Tibial nerve (tissue), 4 donors: ENCODE measurements around the gene BID. TPM values are rescaled to one million over a fixed set of nuclear protein-coding genes. Genes with fewer than 3 reads are reported as not detected.

Experiments used
- DNase-seq, 2 donors: peaks; one replicate each; pipeline ENCODE4 v3.0.0-alpha.2; 2019; ENCODE audit warnings: low spot score in 2 of 2
- H3K27ac ChIP-seq, 4 donors: fragments of 200-600 bp; sonication (generic) in 3 of 4; one replicate each; pipeline ENCODE4 v1.5.1; 2017 to 2019; ENCODE audit warnings: mild to moderate bottlenecking in 1 of 4
- H3K27me3 ChIP-seq, 2 donors: fragments of 200-600 bp; sonication (generic) in 1 of 2; one replicate each; pipeline versions ENCODE4 v1.5.1 to v1.6.0; 2017 to 2019
- H3K36me3 ChIP-seq, 3 donors: fragments of 200-600 bp; sonication (generic); one replicate each; pipeline ENCODE4 v1.5.1; 2018 to 2019
- H3K4me1 ChIP-seq, 4 donors: fragments of 200-600 bp; sonication (generic) in 3 of 4; one replicate each; pipeline ENCODE4 v1.5.1; 2017 to 2019
- H3K4me3 ChIP-seq, 4 donors: fragments of 200-600 bp; sonication (generic) in 3 of 4; one replicate each; pipeline ENCODE4 v1.5.1; 2017 to 2019; ENCODE audit warnings: mild to moderate bottlenecking in 1 of 4, moderate library complexity in 1 of 4
- H3K9me3 ChIP-seq, 4 donors: fragments of 200-600 bp; sonication (generic) in 3 of 4; one replicate each; pipeline ENCODE4 v1.5.1; 2017 to 2019
- EP300 ChIP-seq, 2 donors: sonication (generic); formaldehyde crosslinking; IDR thresholded peaks; one replicate each; pipeline ENCODE4 v1.6.1; 2017; ENCODE audit warnings: antibody characterized with exemption in 2 of 2, mild to moderate bottlenecking in 1 of 2
- POLR2A ChIP-seq, 2 donors: fragments of 450-650 bp; IDR thresholded peaks; one replicate each; pipeline ENCODE4 v1.6.1; 2017; ENCODE audit warnings: antibody characterized with exemption in 2 of 2, mild to moderate bottlenecking in 2 of 2, moderate library complexity in 2 of 2
- WGBS, 2 donors: methylation state at CpG; one replicate each; pipeline ENCODE4 v1.1.5; 2018; 5-methylcytosine and 5-hydroxymethylcytosine counted together
- total RNA-seq, 4 donors: library from RNA; depleted of rRNA; stranded (reverse); fragments of >200 nt; gene quantifications; one replicate each; pipeline ENCODE4 v1.1.0, GENCODE V29; 2016
- TF ChIP-seq, protein P1 (sequence below), 5 experiments: fragments of 200-600 bp in 3 of 5; fragments of 450-650 bp in 2 of 5; sonication (generic) in 3 of 5; IDR thresholded peaks; one replicate each; pipeline ENCODE4 v1.5.1; 2016 to 2019; ENCODE audit warnings: antibody characterized with exemption in 5 of 5, mild to moderate bottlenecking in 3 of 5, moderate library complexity in 2 of 5

BID gene
- total RNA-seq, 4 donors from 2014 or later = 6.3 to 47.1 (median 13.7) TPM

DNA sequence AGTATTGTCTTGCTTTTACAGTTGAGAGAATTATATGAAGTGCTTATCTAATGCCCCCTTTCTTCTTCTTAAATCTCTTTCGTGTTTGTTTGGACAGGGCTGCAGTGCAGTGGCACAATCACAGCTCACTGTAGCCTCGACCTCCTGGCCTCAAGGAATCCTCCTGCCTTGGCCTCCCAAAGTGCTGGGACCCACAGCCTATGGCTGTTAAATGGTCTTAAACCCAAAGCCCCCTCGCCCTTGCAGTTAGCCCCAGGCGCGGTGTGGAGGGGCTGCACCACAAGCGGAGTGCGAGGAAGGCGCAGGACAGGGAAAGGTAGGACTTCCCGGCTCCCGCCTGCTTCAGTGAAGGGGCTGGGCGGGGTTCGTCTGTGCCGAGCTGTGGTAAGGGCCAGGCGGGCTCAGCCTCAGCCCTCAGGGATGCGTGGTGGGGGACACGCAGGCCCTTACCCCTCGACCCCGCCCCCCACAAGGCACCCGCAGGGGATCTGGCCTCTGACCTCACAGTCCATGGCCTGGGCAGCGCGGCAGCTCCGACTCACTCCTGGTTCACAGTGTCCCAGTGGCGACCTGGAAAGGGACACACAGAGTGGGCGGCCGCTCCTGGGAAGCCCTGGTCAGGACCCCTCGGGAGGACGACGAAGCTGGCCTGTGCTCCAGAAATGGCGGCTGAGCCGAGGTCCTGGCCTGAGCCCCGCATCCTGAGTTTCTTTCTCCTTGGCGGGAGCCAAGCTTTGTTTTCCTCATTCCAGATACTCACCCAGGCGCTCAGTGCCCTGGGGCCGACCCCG, 24.5 kb downstream of the BID start:
- H3K27ac ChIP-seq = no peak overlapping the region
- no peaks in the 10 kb centered on the region for H3K36me3 ChIP-seq
- no peak for DNase-seq
- H3K4me1 ChIP-seq = no peaks in the 10 kb centered on the region
- TF ChIP-seq, protein P1, sequence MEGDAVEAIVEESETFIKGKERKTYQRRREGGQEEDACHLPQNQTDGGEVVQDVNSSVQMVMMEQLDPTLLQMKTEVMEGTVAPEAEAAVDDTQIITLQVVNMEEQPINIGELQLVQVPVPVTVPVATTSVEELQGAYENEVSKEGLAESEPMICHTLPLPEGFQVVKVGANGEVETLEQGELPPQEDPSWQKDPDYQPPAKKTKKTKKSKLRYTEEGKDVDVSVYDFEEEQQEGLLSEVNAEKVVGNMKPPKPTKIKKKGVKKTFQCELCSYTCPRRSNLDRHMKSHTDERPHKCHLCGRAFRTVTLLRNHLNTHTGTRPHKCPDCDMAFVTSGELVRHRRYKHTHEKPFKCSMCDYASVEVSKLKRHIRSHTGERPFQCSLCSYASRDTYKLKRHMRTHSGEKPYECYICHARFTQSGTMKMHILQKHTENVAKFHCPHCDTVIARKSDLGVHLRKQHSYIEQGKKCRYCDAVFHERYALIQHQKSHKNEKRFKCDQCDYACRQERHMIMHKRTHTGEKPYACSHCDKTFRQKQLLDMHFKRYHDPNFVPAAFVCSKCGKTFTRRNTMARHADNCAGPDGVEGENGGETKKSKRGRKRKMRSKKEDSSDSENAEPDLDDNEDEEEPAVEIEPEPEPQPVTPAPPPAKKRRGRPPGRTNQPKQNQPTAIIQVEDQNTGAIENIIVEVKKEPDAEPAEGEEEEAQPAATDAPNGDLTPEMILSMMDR (IDR thresholded peaks at IDR 0.05) = no peak
- no peak for TF ChIP-seq POLR2A (IDR thresholded peaks at IDR 0.05)
- no peaks in the 10 kb centered on the region for H3K9me3 ChIP-seq
- no peak overlapping the region for H3K4me3 ChIP-seq
- WGBS, 2 donors = 80 to 81% methylated on average over 29 to 32 of the region's 35 CpGs
- no peaks in the 10 kb centered on the region for H3K27me3 ChIP-seq

DNA sequence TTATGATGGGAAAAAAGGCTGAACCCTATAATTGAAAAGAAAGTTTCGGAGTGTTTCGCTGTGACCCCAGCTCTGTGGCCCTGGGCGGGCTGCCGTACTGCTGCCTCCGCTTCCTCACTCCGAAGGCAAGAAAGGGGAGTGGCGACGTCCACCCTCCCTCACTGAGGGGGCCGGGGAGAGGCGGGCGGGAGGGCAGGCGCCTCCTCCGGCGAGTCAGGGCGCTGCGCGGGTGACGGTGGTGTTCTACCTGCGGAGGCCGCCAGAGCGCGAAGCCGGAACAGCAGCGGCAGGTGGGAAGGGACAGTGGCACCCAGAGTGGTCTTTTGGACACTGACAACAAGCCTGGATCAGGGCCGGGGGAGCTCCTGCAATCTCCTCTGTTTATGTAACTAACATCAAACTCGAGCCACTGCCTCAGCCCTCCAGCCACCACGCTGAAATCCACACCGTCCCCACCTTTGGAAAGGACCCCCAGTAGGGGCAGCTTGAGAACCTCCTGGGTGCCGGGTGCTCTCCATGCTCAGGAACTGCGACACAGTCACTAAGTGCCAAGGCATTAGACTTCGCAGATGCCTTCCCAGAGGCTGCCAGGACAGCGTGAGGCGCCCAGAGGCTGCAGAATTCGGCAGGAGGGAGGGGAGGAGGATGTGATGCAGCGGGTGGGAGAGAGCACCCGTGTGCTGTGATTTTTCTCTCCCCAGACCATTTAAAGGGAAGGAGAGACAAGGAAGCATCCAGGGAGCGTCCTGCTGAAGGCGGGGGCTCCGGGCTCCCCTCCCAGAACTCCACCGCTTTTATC, 25.5 kb downstream of the BID start:
- H3K4me3 ChIP-seq = no peak overlapping the region
- TF ChIP-seq POLR2A (IDR thresholded peaks at IDR 0.05) (no peak), EP300 (IDR thresholded peaks at IDR 0.05) (no peak)
- TF ChIP-seq, protein P1 (IDR thresholded peaks at IDR 0.05) = no peak
- 76 to 79% methylated on average over 36 to 40 of the region's 40 CpGs for WGBS, 2 donors
- no peaks in the 10 kb centered on the region for H3K27me3 ChIP-seq
- no peaks in the 10 kb centered on the region for H3K36me3 ChIP-seq
- no peak overlapping the region for H3K27ac ChIP-seq
- DNase-seq = no peak
- no peaks in the 10 kb centered on the region for H3K9me3 ChIP-seq
- H3K4me1 ChIP-seq = no peaks in the 10 kb centered on the region

DNA sequence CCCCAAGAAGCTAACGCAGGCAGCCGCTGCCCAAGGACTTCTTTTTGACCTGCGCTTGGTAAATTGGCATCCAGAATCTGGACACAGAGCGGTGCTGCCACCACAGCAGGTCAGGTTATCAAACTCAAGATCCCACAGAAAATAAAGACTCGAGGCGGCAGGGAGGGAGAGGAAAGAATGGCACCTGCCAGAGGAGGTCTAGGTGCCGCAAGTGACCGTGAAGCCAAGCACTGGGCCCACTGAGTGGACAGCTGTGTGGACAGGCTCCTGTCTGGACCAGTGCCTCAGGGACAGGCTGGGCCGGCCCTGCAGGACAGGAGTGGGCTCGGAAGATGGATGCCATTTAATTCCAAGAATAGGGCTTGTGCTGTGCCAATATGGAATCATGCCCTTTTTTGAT, 27.4 kb downstream of the BID start:
- TF ChIP-seq, protein P1 (IDR thresholded peaks at IDR 0.05) = no peak
- no peak for TF ChIP-seq POLR2A (IDR thresholded peaks at IDR 0.05)
- TF ChIP-seq EP300 (IDR thresholded peaks at IDR 0.05) = no peak
- Histone ChIP-seq H3K4me3 (no peak overlapping the region), H3K36me3 (no peaks in the 10 kb centered on the region), H3K4me1 (peaks cover 0 to 4% (median 1%) of the 10 kb centered on the region in 4 donors), H3K27me3 (no peaks in the 10 kb centered on the region), H3K27ac (no peak overlapping the region), H3K9me3 (no peaks in the 10 kb centered on the region)
- 91 to 94% methylated on average over 10 of the region's 10 CpGs for WGBS, 2 donors
- DNase-seq = no peak

DNA sequence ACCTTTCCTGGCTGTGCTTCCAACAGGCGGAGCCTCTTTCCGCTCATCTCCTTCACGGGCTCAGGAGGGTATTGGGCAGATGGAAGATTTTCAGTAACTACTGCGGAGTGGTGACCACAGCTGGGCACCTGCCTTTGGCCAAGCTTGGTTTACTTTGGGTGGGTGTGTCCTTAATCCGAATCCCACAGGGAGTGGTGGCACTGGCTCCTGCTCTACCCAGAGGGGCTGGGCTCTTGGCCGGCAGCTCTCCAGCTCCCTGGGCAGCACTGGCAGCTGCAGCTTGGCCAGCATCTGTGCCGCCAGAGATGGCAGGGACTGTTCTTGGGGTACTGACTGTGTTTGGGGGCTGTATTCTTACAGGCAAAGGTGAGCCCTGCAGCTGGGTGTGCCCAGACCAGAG, 29.8 kb downstream of the BID start:
- no peak for TF ChIP-seq EP300 (IDR thresholded peaks at IDR 0.05)
- TF ChIP-seq POLR2A (IDR thresholded peaks at IDR 0.05) = no peak
- TF ChIP-seq, protein P1 (IDR thresholded peaks at IDR 0.05) = no peak
- no peaks in the 10 kb centered on the region for H3K9me3 ChIP-seq
- WGBS, 2 donors = 74 to 87% methylated on average over 6 to 7 of the region's 7 CpGs

More for the DNA sequence above, 29.8 kb downstream of the BID start:
- Histone ChIP-seq H3K36me3 (no peaks in the 10 kb centered on the region), H3K4me3 (no peak overlapping the region), H3K27me3 (no peaks in the 10 kb centered on the region), H3K27ac (no peak overlapping the region), H3K4me1 (peaks cover 0 to 4% (median 1%) of the 10 kb centered on the region in 4 donors)
- no peak for DNase-seq
